Fibroblast of lung (primary cell): ENCODE measurements around the gene CDC42EP3.

Experiments used
- CTCF ChIP-seq, 2 donors: IDR thresholded peaks in 1 of 2; conservative IDR thresholded peaks in 1 of 2; 1 replicate in 1 of 2; 2 replicates in 1 of 2; pipeline ENCODE4 v1.5.1; 2011 to 2012; ENCODE audit warnings: low read length in 2 of 2, control low read depth in 1 of 2, inconsistent platforms in 1 of 2, low read depth in 1 of 2, mild to moderate bottlenecking in 1 of 2
- EZH2 ChIP-seq: IDR thresholded peaks from 2 replicates; pipeline ENCODE4 v1.5.1; 2012; ENCODE audit warnings: low read length, control low read depth, mild to moderate bottlenecking; ENCODE audit errors: missing control alignments

GRCh38 chr2:37657471-37657870 is 14.0 kb downstream of the CDC42EP3 start:
- no peak for TF ChIP-seq CTCF (conservative IDR thresholded peaks at IDR 0.05 in 1 of 2, IDR thresholded peaks at IDR 0.05 in 1 of 2; ENCODE audit: low read depth in 1 of 2, low read length in 2 of 2)
- no peak for TF ChIP-seq EZH2
